RCC 7860 (cell line): ENCODE measurements around the gene VGLL3.
"Not testable (repeated sequence)": the region's sequence is repeated elsewhere in the genome, so short reads cannot be mapped to it uniquely, and the experiment has no call there.

Experiments used
- DNase-seq: peaks from one replicate; pipeline ENCODE4 v3.0.0-alpha.2; 2015; ENCODE audit warnings: low spot score
- FAIRE-seq: peaks from 2 replicates; lab custom pipeline; 2012; peaks lifted over from hg19 to GRCh38; lab: Jason Lieb, UNC

VGLL3 gene

GRCh38 chr3:86990012-86990733, 776 bp downstream of the VGLL3 start:
- no peak for FAIRE-seq
- no peak for DNase-seq

DNA sequence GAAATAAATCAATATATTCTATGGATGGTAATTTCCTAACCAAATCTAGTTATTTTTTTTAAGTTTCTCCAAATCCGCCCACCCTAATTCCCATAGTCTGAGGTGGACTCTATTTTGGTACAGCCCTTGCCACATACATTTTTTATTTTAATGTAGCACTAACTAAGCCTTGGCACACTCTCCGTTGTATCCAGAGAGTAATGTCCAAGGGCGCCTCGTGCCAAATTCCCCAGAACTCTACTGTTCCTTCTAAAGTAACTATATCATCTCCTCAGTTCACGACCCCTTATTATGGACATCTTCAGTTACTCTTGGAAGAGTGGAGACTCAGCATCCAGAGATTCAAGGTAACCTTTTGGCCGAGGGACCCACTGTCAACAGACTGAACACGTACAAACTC, 1.3 kb downstream of the VGLL3 start:
- no peak for FAIRE-seq
- no peak for DNase-seq

- DNase-seq (no peak), FAIRE-seq (no peak)
Measured at GRCh38 chr3:86989006-86989405, 1.9 kb downstream of the VGLL3 start.

- DNase-seq (no peak), FAIRE-seq (no peak)
Measured at GRCh38 chr3:86988235-86988634, 2.7 kb downstream of the VGLL3 start.

- FAIRE-seq = no peak
- no peak for DNase-seq
Measured at GRCh38 chr3:86987421-86987715, 3.6 kb downstream of the VGLL3 start.

GRCh38 chr3:86986671-86987420, 4.1 kb downstream of the VGLL3 start:
- DNase-seq (no peak), FAIRE-seq (no peak)

DNA sequence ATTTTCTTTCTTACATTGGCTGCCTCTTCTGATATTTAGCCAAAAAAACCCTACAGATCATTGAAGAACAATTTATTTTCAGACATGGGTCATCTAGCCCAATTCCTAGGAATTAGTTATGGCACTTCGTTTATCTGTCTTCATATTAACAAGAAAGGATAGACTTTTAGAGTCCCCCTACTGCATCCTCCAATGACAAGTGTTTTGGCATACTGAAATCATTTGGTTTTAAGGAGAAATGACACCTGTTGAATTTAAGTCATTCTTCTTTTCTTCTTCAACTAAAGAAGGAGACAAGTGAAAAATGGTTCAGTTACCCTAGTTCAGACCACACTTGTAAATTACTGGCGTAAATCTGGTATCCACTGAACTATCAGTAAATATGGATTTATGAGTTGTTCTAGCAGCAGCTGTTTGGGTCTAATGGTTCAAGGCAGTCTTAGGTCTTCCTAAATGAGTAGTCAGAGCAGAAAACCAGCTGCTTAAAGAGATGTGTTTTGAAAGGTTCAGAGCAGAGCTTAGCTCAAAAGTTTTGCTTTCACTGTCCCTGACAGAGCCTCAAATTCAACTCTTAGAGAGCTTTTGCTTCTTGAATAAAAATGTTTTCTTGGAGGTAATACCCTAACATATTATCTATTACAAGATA, 5.6 kb downstream of the VGLL3 start:
- FAIRE-seq (no peak), DNase-seq (no peak)

DNA sequence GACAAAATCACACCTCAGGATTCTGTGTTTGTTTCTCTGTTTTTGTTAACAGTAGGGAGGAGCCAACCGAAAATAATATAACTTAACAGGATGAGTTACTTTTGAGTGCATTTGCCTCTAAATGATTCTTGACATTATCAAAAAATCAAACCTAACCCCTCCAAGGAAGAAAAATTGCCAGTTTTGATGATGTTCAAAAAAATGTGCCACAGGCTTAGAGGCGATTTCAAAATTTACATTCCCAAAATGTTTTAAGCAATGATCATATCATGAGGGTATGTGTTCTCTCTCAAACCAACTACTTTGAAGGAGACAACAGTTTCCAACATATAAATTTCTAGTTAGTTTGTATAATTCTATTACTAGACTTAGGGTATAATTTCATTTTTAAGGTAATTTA, 6.7 kb downstream of the VGLL3 start:
- FAIRE-seq (no peak), DNase-seq (no peak)

DNA sequence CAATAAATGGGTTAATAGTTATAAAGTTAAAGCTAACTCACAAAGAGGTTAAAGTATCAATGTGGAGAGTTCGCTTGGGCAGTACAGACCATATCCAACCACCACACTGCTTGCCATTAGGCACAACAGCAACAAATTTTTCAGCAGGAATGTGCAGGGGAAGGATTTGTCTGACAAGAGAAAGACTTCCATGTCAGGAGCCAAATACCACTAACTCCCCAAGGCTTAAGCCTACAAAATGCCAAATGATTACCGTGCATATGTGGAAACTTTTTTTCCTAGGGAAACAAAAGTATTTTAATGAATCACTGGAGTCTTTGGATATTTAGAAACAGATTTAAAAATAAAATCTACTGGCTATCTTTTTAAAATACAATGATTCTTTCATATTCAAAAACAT, 8.1 kb downstream of the VGLL3 start:
- DNase-seq (no peak), FAIRE-seq (no peak)

GRCh38 chr3:86978111-86978551, 12.8 kb downstream of the VGLL3 start:
- FAIRE-seq (no peak), DNase-seq (no peak)

GRCh38 chr3:86976219-86976618, 14.7 kb downstream of the VGLL3 start:
- no peak for FAIRE-seq

DNA sequence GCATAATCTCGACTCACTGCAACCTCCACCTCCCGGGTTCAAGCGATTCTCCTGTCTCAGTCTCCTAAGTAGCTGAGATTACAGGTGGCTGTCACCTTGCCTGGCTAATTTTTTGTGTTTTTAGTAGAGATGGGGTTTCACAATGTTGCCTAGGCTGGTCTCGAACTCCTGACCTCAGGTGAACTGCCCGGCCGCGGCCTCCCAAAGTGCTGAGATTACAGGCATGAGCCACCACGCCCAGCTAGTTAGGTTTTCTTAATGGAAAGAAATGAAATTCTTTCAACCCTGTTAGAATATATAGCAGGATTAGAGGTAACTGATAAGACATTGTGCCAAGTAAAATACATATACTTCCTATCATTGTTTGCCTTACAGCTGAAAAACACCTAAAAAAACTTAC, 16.8 kb downstream of the VGLL3 start:
- FAIRE-seq, DNase-seq: not testable (repeated sequence)

More at GRCh38 chr3:86976219-86976618, 14.7 kb downstream of the VGLL3 start:
- DNase-seq = no peak

DNA sequence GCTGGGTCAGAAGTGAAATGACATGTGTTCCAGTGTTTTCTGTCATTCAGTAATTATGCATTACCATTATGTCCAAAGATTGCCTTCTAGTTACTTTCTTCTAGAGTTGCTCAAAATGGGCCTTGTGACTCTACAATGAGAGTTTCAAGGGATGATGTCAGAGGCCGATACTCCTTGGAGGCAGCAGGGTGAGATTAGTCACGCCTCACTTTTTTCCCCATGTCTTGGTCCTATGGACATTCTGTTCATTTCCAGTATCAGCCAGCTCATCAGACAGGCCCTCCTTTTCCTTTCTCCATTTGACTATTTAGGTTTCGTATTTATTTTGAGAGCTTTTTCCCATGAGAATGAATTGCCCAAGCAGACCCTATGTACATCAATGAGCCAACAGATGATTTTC, 17.5 kb downstream of the VGLL3 start:
- DNase-seq (no peak), FAIRE-seq (no peak)

DNA sequence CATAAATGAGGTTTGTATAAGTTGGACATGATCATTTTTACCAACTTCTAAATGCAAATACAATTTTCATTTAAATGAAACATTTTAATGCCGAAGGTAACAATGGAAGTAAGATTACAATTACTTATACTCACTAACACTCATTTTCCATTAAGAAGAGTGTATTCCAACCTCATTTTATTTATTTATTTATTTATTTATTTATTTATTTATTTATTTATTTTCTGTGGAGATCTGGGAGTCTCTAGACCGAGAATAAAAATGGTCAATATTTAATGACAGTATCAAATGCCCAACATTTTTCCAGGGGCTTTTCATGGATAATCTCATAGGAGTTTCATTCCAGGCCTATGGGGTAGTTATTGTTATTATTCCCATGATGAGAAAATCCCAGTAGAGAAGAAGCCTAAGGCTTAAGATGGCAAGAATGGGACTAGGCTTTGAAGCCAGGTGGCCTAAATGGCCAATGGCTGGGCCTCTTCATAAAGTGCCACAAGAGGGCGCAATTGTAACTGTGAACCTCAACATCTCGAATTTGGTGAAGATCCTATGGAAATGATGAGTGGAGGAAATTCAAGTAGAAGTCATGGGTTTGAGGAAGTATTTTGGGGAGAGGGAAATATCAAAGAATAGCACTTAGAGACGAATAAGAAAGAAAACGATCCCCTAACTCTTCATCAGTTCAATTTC, 21.3 kb downstream of the VGLL3 start:
- no peak for DNase-seq
- no peak for FAIRE-seq

GRCh38 chr3:86968244-86968932, 22.6 kb downstream of the VGLL3 start:
- FAIRE-seq = no peak
- no peak for DNase-seq

DNA sequence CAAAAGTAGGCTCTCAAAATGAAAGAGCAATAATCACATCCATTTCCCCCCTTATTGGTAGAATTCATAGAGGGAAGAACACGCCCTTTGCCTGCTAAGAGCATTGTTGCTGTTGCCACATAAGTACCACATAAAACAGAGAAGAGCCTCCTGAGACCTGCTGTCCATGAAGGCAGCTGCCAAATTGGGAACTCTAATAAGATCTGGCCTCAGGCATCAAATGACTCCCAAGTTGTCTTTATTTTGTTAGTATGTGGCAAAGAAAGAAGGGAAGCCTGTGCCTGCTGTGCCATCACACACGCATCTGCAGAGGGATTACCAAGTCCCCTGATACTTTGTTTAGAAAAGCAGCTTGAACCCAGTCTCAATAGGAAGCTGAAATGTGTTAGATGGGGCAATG, 23.9 kb downstream of the VGLL3 start:
- no peak for DNase-seq
- no peak for FAIRE-seq

- FAIRE-seq (no peak), DNase-seq (no peak)
Measured at GRCh38 chr3:86965166-86965565, 25.8 kb downstream of the VGLL3 start.

DNA sequence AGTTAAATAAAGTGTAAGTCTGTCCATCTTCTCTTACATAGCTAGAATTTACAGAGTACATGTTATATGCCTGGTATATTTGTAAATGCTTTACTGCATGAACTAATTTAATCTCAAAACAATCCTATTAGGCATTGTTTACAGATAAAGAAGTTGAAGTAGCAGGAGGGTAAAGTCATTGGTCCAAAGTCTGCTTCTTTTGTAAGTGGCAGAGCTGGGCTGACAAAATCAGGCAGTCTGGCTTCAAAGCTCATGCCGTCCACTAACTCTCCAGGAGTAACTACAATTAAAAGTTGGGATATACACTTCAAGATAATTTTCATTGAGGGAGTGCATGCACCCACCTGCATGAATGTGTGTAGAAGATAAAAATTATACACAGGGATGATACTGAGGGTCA, 27.3 kb downstream of the VGLL3 start:
- DNase-seq (no peak), FAIRE-seq (no peak)

GRCh38 chr3:86961297-86961696, 29.7 kb downstream of the VGLL3 start:
- no peak for FAIRE-seq
- DNase-seq = no peak

- no peak for DNase-seq
- no peak for FAIRE-seq
Measured at GRCh38 chr3:86960550-86960949, 30.4 kb downstream of the VGLL3 start.

- DNase-seq (no peak), FAIRE-seq (no peak)
Measured at GRCh38 chr3:86958534-86958933, 32.4 kb downstream of the VGLL3 start.
